Endothelial cell of umbilical vein (primary cell): ENCODE measurements around the gene NCAPH2. TPM values are rescaled to one million over a fixed set of nuclear protein-coding genes. Genes with fewer than 3 reads are reported as not detected.

Experiments
- BruUV-seq: library from RNA; stranded (reverse); fragments of 400-500 nt; replicated peaks from 2 replicates; lab custom pipeline; 2021; lab: Mats Ljungman, UMichigan
- CTCF ChIA-PET: fragments of 300-600, 350-600 bp; sonication (Branson Sonifier 250); formaldehyde crosslinking; loops from one replicate; lab custom pipeline; 2021; ENCODE audit warnings: antibody characterized with exemption, inconsistent platforms; lab: Charles Lee
- POLR2A ChIA-PET: fragments of 300-600, 350-600 bp; sonication (Branson Sonifier 250); formaldehyde crosslinking; loops from one replicate; lab custom pipeline; 2021; ENCODE audit warnings: antibody characterized with exemption, inconsistent platforms; lab: Charles Lee
- DNase-seq: peaks from one replicate; pipeline ENCODE4 v3.0.0-alpha.2; 2011; ENCODE audit warnings: low read depth, low spot score
- FAIRE-seq: peaks from 2 replicates; lab custom pipeline; 2011; peaks lifted over from hg19 to GRCh38; lab: Jason Lieb, UNC
- H2AFZ ChIP-seq: 2 replicates; pipeline ENCODE4 v1.6.0; 2012; ENCODE audit warnings: low read depth, low read length, control low read depth, inconsistent platforms
- H3K27ac ChIP-seq: 2 replicates; pipeline ENCODE4 v1.5.1; 2011; ENCODE audit warnings: low read depth, mild to moderate bottlenecking, control low read depth, low read length, moderate library complexity; ENCODE audit not compliant: insufficient read depth
- H3K27me3 ChIP-seq, 2 experiments: 2 replicates each; pipeline versions ENCODE4 v1.6.0 to v1.6.1; 2011; ENCODE audit warnings: low read length in 2 of 2, mixed read lengths in 1 of 2; ENCODE audit not compliant: control insufficient read depth in 2 of 2, insufficient read depth in 2 of 2
- H3K36me3 ChIP-seq, 2 experiments: 2 replicates in 1 of 2; 3 replicates in 1 of 2; pipeline ENCODE4 v1.5.1; 2011; ENCODE audit warnings: low read length in 2 of 2, mild to moderate bottlenecking in 1 of 2, moderate library complexity in 1 of 2; ENCODE audit not compliant: control insufficient read depth in 2 of 2, insufficient read depth in 2 of 2; ENCODE audit errors: extremely low read depth in 1 of 2
- H3K4me1 ChIP-seq: 3 replicates; pipeline ENCODE4 v1.5.1; 2011; ENCODE audit warnings: mild to moderate bottlenecking, low read length; ENCODE audit not compliant: control insufficient read depth, insufficient read depth; ENCODE audit errors: extremely low read depth
- H3K4me2 ChIP-seq: 2 replicates; pipeline ENCODE4 v1.6.1; 2011; ENCODE audit warnings: low read length, control low read depth, mixed read lengths; ENCODE audit not compliant: insufficient read depth
- H3K4me3 ChIP-seq, 3 experiments: fragments of 200-600 bp in 1 of 3; sonication (generic), shearing (Covaris generic) in 1 of 3; replicated peaks in 1 of 3; 2 replicates each; pipeline ENCODE4 v1.5.1; 2011 to 2016; ENCODE audit warnings: control low read depth in 3 of 3, low read length in 3 of 3, mild to moderate bottlenecking in 2 of 3, inconsistent platforms in 1 of 3, low read depth in 1 of 3, moderate library complexity in 1 of 3; ENCODE audit not compliant: insufficient read depth in 1 of 3
- H3K79me2 ChIP-seq: 2 replicates; pipeline ENCODE4 v1.6.0; 2012; ENCODE audit warnings: low read length, inconsistent platforms; ENCODE audit not compliant: control insufficient read depth, insufficient read depth
- H3K9ac ChIP-seq: replicated peaks from 2 replicates; pipeline ENCODE3; 2011; ENCODE audit warnings: low read length, control low read depth; ENCODE audit not compliant: insufficient read depth; ENCODE audit errors: extremely low read depth
- H3K9me1 ChIP-seq: replicated peaks from 3 replicates; pipeline ENCODE4 v1.6.0; 2011; ENCODE audit warnings: mild to moderate bottlenecking, low read length; ENCODE audit not compliant: control insufficient read depth, insufficient read depth; ENCODE audit errors: extremely low read depth
- H3K9me3 ChIP-seq: replicated peaks from 2 replicates; pipeline ENCODE4 v1.5.1; 2012; ENCODE audit warnings: low read length, inconsistent platforms; ENCODE audit not compliant: control insufficient read depth, insufficient read depth
- H4K20me1 ChIP-seq: replicated peaks from 2 replicates; pipeline ENCODE3; 2011; ENCODE audit warnings: mild to moderate bottlenecking, low read length; ENCODE audit not compliant: control insufficient read depth, insufficient read depth; ENCODE audit errors: extremely low read depth
- CTCF ChIP-seq, 2 donors: IDR thresholded peaks; 1 replicate in 1 of 2; 2 replicates in 1 of 2; pipeline ENCODE4 v1.5.1; 2011; ENCODE audit warnings: low read length in 2 of 2, mild to moderate bottlenecking in 2 of 2, moderate library complexity in 2 of 2, control low read depth in 1 of 2, inconsistent platforms in 1 of 2, low read depth in 1 of 2; ENCODE audit not compliant: insufficient read depth in 1 of 2; ENCODE audit errors: extremely low read depth in 1 of 2
- EZH2 ChIP-seq: IDR thresholded peaks from 2 replicates; pipeline ENCODE4 v1.6.1; 2012; ENCODE audit warnings: borderline replicate concordance, low read depth, mild to moderate bottlenecking, moderate library complexity, low read length, inconsistent platforms; ENCODE audit not compliant: severe bottlenecking
- FOS ChIP-seq: IDR thresholded peaks from 2 replicates; pipeline ENCODE4 v1.6.1; 2011; ENCODE audit warnings: mild to moderate bottlenecking, low read length, moderate library complexity, borderline replicate concordance; ENCODE audit not compliant: insufficient read depth
- JUN ChIP-seq: IDR thresholded peaks from 2 replicates; pipeline ENCODE4 v1.6.1; 2011; ENCODE audit warnings: borderline replicate concordance, low read depth; ENCODE audit not compliant: insufficient read length, insufficient read depth
- MAX ChIP-seq: IDR thresholded peaks from 2 replicates; pipeline ENCODE4 v1.6.1; 2011; ENCODE audit not compliant: insufficient read depth, insufficient read length
- MYC ChIP-seq: IDR thresholded peaks from one replicate; pipeline ENCODE4 v1.6.1; 2011; ENCODE audit warnings: mild to moderate bottlenecking, low read depth, low read length
- POLR2AphosphoS5 ChIP-seq: IDR thresholded peaks from 2 replicates; pipeline ENCODE4 v1.6.1; 2012; ENCODE audit warnings: low read depth, mild to moderate bottlenecking, control low read depth, low read length, moderate library complexity; ENCODE audit not compliant: insufficient read depth
- dilution Hi-C: fragments of 300-500 bp; cut with MboI; formaldehyde crosslinking; loops from one replicate; pipeline ENCODE4 v1.15.0; 2019; ENCODE audit warnings: low sequenced_read_pairs; ENCODE audit not compliant: extremely low pct_ligation_motif_present
- intact Hi-C: fragments of 100-400 bp; cut with micrococcal nuclease; formaldehyde crosslinking; loops from one replicate; pipeline ENCODE4 v1.10.0; 2022
- polyA plus RNA-seq, 4 experiments: library from polyadenylated mRNA; depleted of rRNA in 3 of 4; stranded (reverse) in 3 of 4; unstranded in 1 of 4; fragments of >200 nt; gene quantifications; 2 replicates each; pipeline versions ENCODE4 v1.2.1 to v1.2.3, GENCODE V29; 2011 to 2012; ENCODE audit warnings: missing spikeins in 1 of 4
- total RNA-seq: library from RNA; stranded (reverse); gene quantifications from 2 replicates; pipeline ENCODE4 v1.2.3, GENCODE V29; 2021

The NCAPH2 gene
- total and polyA plus RNA-seq, 2 donors (not counting 3 experiments of a cell fraction or from before 2014, with no cell fraction given) = 42.4 to 43.2 TPM

GRCh38 chr22:50530877-50531545 lies 23.0 kb downstream of the NCAPH2 start:
- BruUV-seq = no TSS peak
- H3K9ac ChIP-seq = no peak overlapping the region
- ChIA-PET CTCF (interaction anchor here (0.5 to 1.7 kb wide), 2 partner anchors 26 to 89 kb away, joined by 3 to 10 read pairs; no protein-coding TSS in a partner anchor), POLR2A (no interaction called here)
- intact Hi-C loops (no loop called here), dilution Hi-C loops (no loop called here)
- H2AFZ ChIP-seq = no peak overlapping the region
- H3K4me3 ChIP-seq = no peak overlapping the region
- DNase-seq (peak; percentile 27), FAIRE-seq (peak; percentile 62)
- no peaks in the 10 kb centered on the region for H3K36me3 ChIP-seq
- no peak overlapping the region for H3K27ac ChIP-seq
- no peaks in the 10 kb centered on the region for H3K79me2 ChIP-seq
- H3K9me3 ChIP-seq = no peaks in the 10 kb centered on the region
- TF ChIP-seq MAX = no peak
- no peak for TF ChIP-seq JUN
- TF ChIP-seq MYC = no peak
- no peak for TF ChIP-seq FOS
- TF ChIP-seq CTCF (IDR thresholded peaks at IDR 0.05; ENCODE audit: extremely low read depth in 1 of 2, insufficient read depth in 1 of 2, low read depth in 1 of 2, low read length in 2 of 2) = no peak
- no peak for TF ChIP-seq EZH2
- TF ChIP-seq POLR2AphosphoS5 = no peak
- H3K9me1 ChIP-seq = no peaks in the 10 kb centered on the region
- H3K27me3 ChIP-seq = peaks cover 3 to 13% of the 10 kb centered on the region in 2 experiments
- peak overlapping the region; percentile 72 for H3K4me2 ChIP-seq
- peaks cover 23% of the 10 kb centered on the region for H3K4me1 ChIP-seq
- no peaks in the 10 kb centered on the region for H4K20me1 ChIP-seq
